SH-SY5Y (cell line): ENCODE measurements around the gene KIAA1217.

ENCODE experiments used
- GATA2 ChIP-seq: IDR thresholded peaks from 2 replicates; pipeline ENCODE4 v1.6.1; 2011; ENCODE audit warnings: mild to moderate bottlenecking, low read depth, low read length
- GATA3 ChIP-seq: IDR thresholded peaks from 2 replicates; pipeline ENCODE4 v1.6.1; 2011; ENCODE audit warnings: low read depth, mild to moderate bottlenecking, low read length, moderate library complexity

DNA sequence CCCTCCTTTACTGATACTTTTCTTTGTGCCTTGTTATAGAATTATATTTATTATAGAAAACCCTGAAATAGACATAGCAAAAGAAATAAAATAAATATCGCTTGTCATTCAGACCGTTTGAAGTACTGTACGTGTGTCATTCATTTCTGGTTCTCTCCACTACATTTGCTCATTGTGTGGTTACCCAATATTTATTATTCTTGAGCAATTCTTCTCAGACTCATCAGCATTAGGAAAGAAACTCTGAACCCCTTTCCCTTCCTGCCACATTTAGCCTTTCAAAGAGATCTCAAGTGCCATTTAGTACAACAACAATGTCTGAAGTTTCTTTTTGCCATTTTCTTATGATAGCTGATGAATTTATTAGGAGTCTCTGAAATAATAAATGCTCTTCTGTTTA, 154.1 kb downstream of the KIAA1217 start:
- no peak for TF ChIP-seq GATA2
- TF ChIP-seq GATA3, result no peak
